Body of pancreas (tissue), 4 donors: ENCODE data around the gene FAM78A.

Experiments used
- POLR2A ChIP-seq, 3 donors: fragments of 450-650 bp; IDR thresholded peaks; one replicate each; pipeline ENCODE4 v1.6.1; 2016; ENCODE audit warnings: antibody characterized with exemption in 3 of 3, mild to moderate bottlenecking in 2 of 3
- TF ChIP-seq, protein P1 (sequence below), 7 experiments: fragments of 450-650 bp in 4 of 7; fragments of 200-600 bp in 3 of 7; sonication (generic) in 3 of 7; IDR thresholded peaks; one replicate each; pipeline ENCODE4 v1.5.1; 2016 to 2019; ENCODE audit warnings: antibody characterized with exemption in 7 of 7

DNA sequence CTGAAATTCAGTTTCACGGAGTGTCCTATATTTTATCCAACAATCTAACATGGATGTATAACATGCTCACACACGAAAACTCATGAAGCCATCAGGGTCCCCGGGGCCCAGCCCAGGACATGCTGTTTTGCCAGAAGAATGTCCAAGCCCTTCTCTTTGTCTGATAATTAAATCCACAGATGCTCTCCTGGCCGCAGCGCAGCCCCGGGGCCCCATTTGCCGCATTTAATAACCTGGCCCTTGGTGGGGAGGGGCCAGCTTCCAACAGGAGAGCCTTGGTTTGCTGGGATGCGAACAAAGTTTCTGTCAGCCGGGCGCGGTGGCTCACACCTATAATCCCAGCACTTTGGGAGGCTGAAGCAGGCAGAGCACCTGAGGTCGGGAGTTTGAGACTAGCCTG, 43.2 kb upstream of the FAM78A start:
- TF ChIP-seq, protein P1, sequence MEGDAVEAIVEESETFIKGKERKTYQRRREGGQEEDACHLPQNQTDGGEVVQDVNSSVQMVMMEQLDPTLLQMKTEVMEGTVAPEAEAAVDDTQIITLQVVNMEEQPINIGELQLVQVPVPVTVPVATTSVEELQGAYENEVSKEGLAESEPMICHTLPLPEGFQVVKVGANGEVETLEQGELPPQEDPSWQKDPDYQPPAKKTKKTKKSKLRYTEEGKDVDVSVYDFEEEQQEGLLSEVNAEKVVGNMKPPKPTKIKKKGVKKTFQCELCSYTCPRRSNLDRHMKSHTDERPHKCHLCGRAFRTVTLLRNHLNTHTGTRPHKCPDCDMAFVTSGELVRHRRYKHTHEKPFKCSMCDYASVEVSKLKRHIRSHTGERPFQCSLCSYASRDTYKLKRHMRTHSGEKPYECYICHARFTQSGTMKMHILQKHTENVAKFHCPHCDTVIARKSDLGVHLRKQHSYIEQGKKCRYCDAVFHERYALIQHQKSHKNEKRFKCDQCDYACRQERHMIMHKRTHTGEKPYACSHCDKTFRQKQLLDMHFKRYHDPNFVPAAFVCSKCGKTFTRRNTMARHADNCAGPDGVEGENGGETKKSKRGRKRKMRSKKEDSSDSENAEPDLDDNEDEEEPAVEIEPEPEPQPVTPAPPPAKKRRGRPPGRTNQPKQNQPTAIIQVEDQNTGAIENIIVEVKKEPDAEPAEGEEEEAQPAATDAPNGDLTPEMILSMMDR (IDR thresholded peaks at IDR 0.05) = no peak
- TF ChIP-seq POLR2A (IDR thresholded peaks at IDR 0.05) = no peak
